OCI-LY1 (cell line): ENCODE results near the gene KLF5.

Source experiments
- H2AFZ ChIP-seq: fragments of 200-600 bp; sonication (generic), shearing (Covaris generic); 2 replicates; pipeline ENCODE4 v1.6.0; 2014; ENCODE audit warnings: antibody characterized with exemption, mild to moderate bottlenecking, low read length
- H3F3A ChIP-seq: fragments of 200-600 bp; sonication (generic), shearing (Covaris generic); 2 replicates; pipeline ENCODE4 v1.6.0; 2014; ENCODE audit warnings: mild to moderate bottlenecking, antibody characterized with exemption, low read length, moderate library complexity; ENCODE audit not compliant: insufficient read depth
- H3K27ac ChIP-seq: fragments of 200-600 bp; sonication (generic); 2 replicates; pipeline ENCODE4 v1.5.1; 2014; ENCODE audit warnings: low read length, mixed run types, mild to moderate bottlenecking, low read depth; ENCODE audit not compliant: poor library complexity, severe bottlenecking
- H3K27me3 ChIP-seq: fragments of 200-600 bp; sonication (generic); 2 replicates; pipeline ENCODE4 v1.6.0; 2014; ENCODE audit warnings: antibody characterized with exemption, mild to moderate bottlenecking, low read length, moderate library complexity; ENCODE audit not compliant: insufficient read depth
- H3K36me3 ChIP-seq: fragments of 200-600 bp; sonication (generic); 2 replicates; pipeline ENCODE4 v1.6.1; 2014; ENCODE audit warnings: mild to moderate bottlenecking, antibody characterized with exemption, low read length, moderate library complexity, mixed read lengths; ENCODE audit not compliant: insufficient read depth
- H3K4me1 ChIP-seq: fragments of 200-600 bp; sonication (generic); 2 replicates; pipeline ENCODE4 v1.5.1; 2014; ENCODE audit warnings: mild to moderate bottlenecking, low read length, moderate library complexity; ENCODE audit not compliant: insufficient read depth, severe bottlenecking
- H3K4me2 ChIP-seq: fragments of 200-600 bp; sonication (generic), shearing (Covaris generic); 2 replicates; pipeline ENCODE4 v1.6.1; 2014; ENCODE audit warnings: low read length
- H3K4me3 ChIP-seq: fragments of 200-600 bp; sonication (generic); 2 replicates; pipeline ENCODE4 v1.5.1; 2014; ENCODE audit warnings: low read length, low read depth, mild to moderate bottlenecking, mixed read lengths; ENCODE audit not compliant: poor library complexity, severe bottlenecking
- H3K79me2 ChIP-seq: fragments of 200-600 bp; shearing (Covaris generic); 2 replicates; pipeline ENCODE4 v1.6.1; 2016; ENCODE audit warnings: mixed run types, low read length, mixed read lengths; ENCODE audit not compliant: insufficient read depth
- H3K9ac ChIP-seq: fragments of 200-600 bp; sonication (generic), shearing (Covaris generic); 2 replicates; pipeline ENCODE4 v1.6.1; 2014; ENCODE audit warnings: mild to moderate bottlenecking, low read length, mixed read lengths
- H3K9me2 ChIP-seq: fragments of 200-600 bp; sonication (generic), shearing (Covaris generic); 2 replicates; pipeline ENCODE4 v1.6.1; 2014; ENCODE audit warnings: low read depth, mild to moderate bottlenecking, low read length, mixed read lengths
- H3K9me3 ChIP-seq: fragments of 200-600 bp; shearing (Covaris generic); 2 replicates; pipeline ENCODE4 v1.6.1; 2014; ENCODE audit warnings: low read length, mixed read lengths
- H4K20me1 ChIP-seq: fragments of 200-600 bp; sonication (generic), shearing (Covaris generic); 2 replicates; pipeline ENCODE4 v1.6.0; 2016; ENCODE audit warnings: mild to moderate bottlenecking, low read length; ENCODE audit not compliant: insufficient read depth
- CTCF ChIP-seq: fragments of 200-600 bp; sonication (generic), shearing (Covaris generic); IDR thresholded peaks from 2 replicates; pipeline ENCODE4 v1.5.1; 2017; ENCODE audit warnings: mild to moderate bottlenecking, antibody characterized with exemption, low read length, moderate library complexity, mixed read lengths
- EZH2 ChIP-seq: fragments of 200-600 bp; sonication (generic), shearing (Covaris generic); IDR thresholded peaks from 2 replicates; pipeline ENCODE4 v1.8.0; 2017; ENCODE audit warnings: borderline replicate concordance, mixed run types, mild to moderate bottlenecking, antibody characterized with exemption, low read length, moderate library complexity, mixed read lengths

KLF5 gene

GRCh38 chr13:73018336-73018735, 40.5 kb upstream of the KLF5 start:
- Histone ChIP-seq H3F3A (no peaks in the 10 kb centered on the region), H3K27me3 (no peaks in the 10 kb centered on the region), H3K4me3 (no peak overlapping the region), H2AFZ (no peak overlapping the region), H3K36me3 (no peaks in the 10 kb centered on the region), H3K79me2 (no peaks in the 10 kb centered on the region), H3K9ac (no peak overlapping the region), H4K20me1 (no peaks in the 10 kb centered on the region), H3K9me2 (no peaks in the 10 kb centered on the region), H3K4me2 (no peak overlapping the region), H3K27ac (no peak overlapping the region), H3K4me1 (no peaks in the 10 kb centered on the region), H3K9me3 (no peaks in the 10 kb centered on the region)
- no peak for TF ChIP-seq EZH2
- no peak for TF ChIP-seq CTCF

- Histone ChIP-seq H3K27ac (no peak overlapping the region), H2AFZ (no peak overlapping the region), H3K9me3 (no peaks in the 10 kb centered on the region), H4K20me1 (no peaks in the 10 kb centered on the region), H3K27me3 (no peaks in the 10 kb centered on the region), H3K4me2 (no peak overlapping the region), H3K4me3 (no peak overlapping the region), H3K4me1 (no peaks in the 10 kb centered on the region), H3F3A (no peaks in the 10 kb centered on the region), H3K9ac (no peak overlapping the region), H3K9me2 (no peaks in the 10 kb centered on the region), H3K79me2 (no peaks in the 10 kb centered on the region), H3K36me3 (no peaks in the 10 kb centered on the region)
- no peak for TF ChIP-seq EZH2
- no peak for TF ChIP-seq CTCF
Measured at GRCh38 chr13:73025217-73026012, 33.4 kb upstream of the KLF5 start.

GRCh38 chr13:73034901-73035300, 23.9 kb upstream of the KLF5 start:
- Histone ChIP-seq H2AFZ (no peak overlapping the region), H3K79me2 (no peaks in the 10 kb centered on the region), H3K27me3 (no peaks in the 10 kb centered on the region), H3K4me2 (no peak overlapping the region), H3K4me1 (no peaks in the 10 kb centered on the region), H3K9ac (no peak overlapping the region), H3K36me3 (no peaks in the 10 kb centered on the region), H3K9me2 (no peaks in the 10 kb centered on the region), H3F3A (no peaks in the 10 kb centered on the region), H3K9me3 (no peaks in the 10 kb centered on the region), H4K20me1 (no peaks in the 10 kb centered on the region), H3K4me3 (no peak overlapping the region), H3K27ac (no peak overlapping the region)
- TF ChIP-seq EZH2 (no peak), CTCF (no peak)
